ENCODE results near the gene SHQ1.

SHQ1 gene

GRCh38 chr3:72848703-72849081, 447 bp upstream of the SHQ1 start:
- DNase-seq (ENCODE audit: low spot score) = no peak

GRCh38 chr3:72847282-72847681, 963 bp downstream of the SHQ1 start:
- no peak for DNase-seq (ENCODE audit: low spot score)

GRCh38 chr3:72846166-72846565, 2.1 kb downstream of the SHQ1 start:
- DNase-seq (ENCODE audit: low spot score) = no peak

- no peak for DNase-seq (ENCODE audit: low spot score)
These were observed 3.7 kb downstream of the SHQ1 start for GRCh38 chr3:72844436-72844993.

GRCh38 chr3:72839057-72839456, 9.2 kb downstream of the SHQ1 start:
- DNase-seq (ENCODE audit: low spot score) = no peak

GRCh38 chr3:72836923-72837322, 11.3 kb downstream of the SHQ1 start:
- no peak for DNase-seq (ENCODE audit: low spot score)

- DNase-seq (ENCODE audit: low spot score) = no peak
These were observed 11.8 kb downstream of the SHQ1 start for GRCh38 chr3:72836416-72836815.

GRCh38 chr3:72830452-72831223, 17.6 kb downstream of the SHQ1 start:
- peak; percentile 17 for DNase-seq (ENCODE audit: low spot score)

- DNase-seq (ENCODE audit: low spot score) = peak; percentile 15
These were observed 18.5 kb downstream of the SHQ1 start for GRCh38 chr3:72829701-72830100.

GRCh38 chr3:72821161-72821781, 27.0 kb downstream of the SHQ1 start:
- peak; percentile 61 for DNase-seq (ENCODE audit: low spot score)

- peak; percentile 48 for DNase-seq (ENCODE audit: low spot score)
These were observed 27.8 kb downstream of the SHQ1 start for GRCh38 chr3:72820415-72820814.

- DNase-seq (ENCODE audit: low spot score) = peak; percentile 63
These were observed 29.3 kb downstream of the SHQ1 start for GRCh38 chr3:72818905-72819304.

GRCh38 chr3:72818092-72818773, 30.0 kb downstream of the SHQ1 start:
- peak; percentile 54 for DNase-seq (ENCODE audit: low spot score)

- no peak for DNase-seq (ENCODE audit: low spot score)
These were observed 31.3 kb downstream of the SHQ1 start for GRCh38 chr3:72816862-72817355.

- DNase-seq (ENCODE audit: low spot score) = no peak
These were observed 33.9 kb downstream of the SHQ1 start for GRCh38 chr3:72814308-72814707.

- DNase-seq (ENCODE audit: low spot score) = no peak
These were observed 36.0 kb downstream of the SHQ1 start for GRCh38 chr3:72812201-72812600.

- DNase-seq (ENCODE audit: low spot score) = no peak
These were observed 36.7 kb downstream of the SHQ1 start for GRCh38 chr3:72811571-72811970.

- no peak for DNase-seq (ENCODE audit: low spot score)
These were observed 37.4 kb downstream of the SHQ1 start for GRCh38 chr3:72810659-72811434.

- no peak for DNase-seq (ENCODE audit: low spot score)
These were observed 38.2 kb downstream of the SHQ1 start for GRCh38 chr3:72810063-72810462.

- no peak for DNase-seq (ENCODE audit: low spot score)
These were observed 43.9 kb downstream of the SHQ1 start for GRCh38 chr3:72804361-72804760.

GRCh38 chr3:72803573-72803972, 44.7 kb downstream of the SHQ1 start:
- DNase-seq (ENCODE audit: low spot score) = no peak

- DNase-seq (ENCODE audit: low spot score) = no peak
These were observed 46.2 kb downstream of the SHQ1 start for GRCh38 chr3:72802001-72802400.

All from AG08395 (cell line).